ENCODE measurements around the gene GRAMD1A.
A peak's percentile ranks its signal among the peaks of the same experiment; 100 is the strongest.

Gene GRAMD1A

DNA sequence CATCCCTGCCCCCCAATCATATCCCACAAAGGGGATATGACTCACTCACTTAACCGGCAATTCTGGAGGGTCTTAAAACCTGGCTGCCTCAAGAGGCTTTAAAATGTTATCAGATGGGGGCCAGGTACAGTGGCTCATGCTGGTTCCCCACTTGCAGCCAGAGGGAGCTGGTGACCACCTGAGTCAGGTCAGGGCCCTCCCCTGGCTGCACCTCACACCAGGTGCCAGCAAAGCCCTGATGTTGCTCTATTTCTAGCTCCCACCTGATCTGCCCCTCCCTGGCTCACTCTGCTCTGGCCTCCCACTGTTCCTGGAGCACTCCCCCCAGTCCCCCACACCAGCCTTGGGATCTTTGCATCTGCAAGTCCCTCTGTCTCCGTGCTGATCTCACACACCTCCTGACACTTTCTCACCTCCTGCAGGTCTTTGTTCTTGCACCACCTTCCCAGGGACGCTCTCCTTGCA is 55.6 kb downstream of the GRAMD1A start:
- DNase-seq (ENCODE audit: low read depth) = no peak

DNA sequence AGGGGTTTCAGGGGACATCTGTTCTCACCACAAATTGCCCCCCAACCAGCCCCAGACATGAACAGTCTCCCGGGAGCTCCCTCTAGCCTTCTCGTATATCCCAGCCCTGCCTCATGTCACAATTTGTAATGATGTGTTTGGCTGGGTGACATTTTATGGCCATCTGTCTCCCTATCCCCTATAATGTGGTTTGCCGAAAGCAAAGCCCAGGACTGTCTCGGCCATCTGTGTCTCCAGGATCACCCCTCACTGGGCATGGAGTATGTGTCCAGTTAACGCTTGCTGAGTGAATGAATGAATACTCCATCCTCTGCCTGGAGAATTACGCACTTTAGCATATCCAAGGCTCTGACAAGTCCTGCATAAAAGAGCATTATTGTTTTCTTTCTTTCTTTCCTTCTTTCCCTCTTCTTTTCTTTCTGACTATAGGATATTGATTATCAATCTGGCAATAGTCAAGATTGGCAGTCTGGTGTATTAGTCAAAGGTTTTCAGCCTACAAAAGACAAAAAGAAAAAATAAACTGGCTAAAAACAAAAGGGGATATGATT is 56.5 kb downstream of the GRAMD1A start:
- DNase-seq (ENCODE audit: low read depth) = no peak

DNA sequence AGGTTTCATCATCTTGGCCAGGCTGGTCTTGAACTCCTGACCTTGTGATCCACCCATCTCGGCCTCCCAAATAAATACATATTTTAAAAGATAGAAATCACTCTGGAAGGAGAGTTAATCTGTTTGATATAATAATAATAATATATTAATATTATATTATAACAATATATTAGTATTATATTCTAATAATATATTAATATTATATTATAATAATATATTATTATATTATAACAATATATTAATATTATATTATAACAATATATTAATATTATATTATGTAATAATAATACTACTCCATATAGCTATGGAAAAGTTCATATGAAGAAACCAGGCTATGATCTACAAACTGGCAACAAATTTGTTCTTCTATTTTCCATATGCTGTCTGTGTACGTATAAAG is 58.2 kb downstream of the GRAMD1A start:
- DNase-seq (ENCODE audit: low read depth) = no peak

DNA sequence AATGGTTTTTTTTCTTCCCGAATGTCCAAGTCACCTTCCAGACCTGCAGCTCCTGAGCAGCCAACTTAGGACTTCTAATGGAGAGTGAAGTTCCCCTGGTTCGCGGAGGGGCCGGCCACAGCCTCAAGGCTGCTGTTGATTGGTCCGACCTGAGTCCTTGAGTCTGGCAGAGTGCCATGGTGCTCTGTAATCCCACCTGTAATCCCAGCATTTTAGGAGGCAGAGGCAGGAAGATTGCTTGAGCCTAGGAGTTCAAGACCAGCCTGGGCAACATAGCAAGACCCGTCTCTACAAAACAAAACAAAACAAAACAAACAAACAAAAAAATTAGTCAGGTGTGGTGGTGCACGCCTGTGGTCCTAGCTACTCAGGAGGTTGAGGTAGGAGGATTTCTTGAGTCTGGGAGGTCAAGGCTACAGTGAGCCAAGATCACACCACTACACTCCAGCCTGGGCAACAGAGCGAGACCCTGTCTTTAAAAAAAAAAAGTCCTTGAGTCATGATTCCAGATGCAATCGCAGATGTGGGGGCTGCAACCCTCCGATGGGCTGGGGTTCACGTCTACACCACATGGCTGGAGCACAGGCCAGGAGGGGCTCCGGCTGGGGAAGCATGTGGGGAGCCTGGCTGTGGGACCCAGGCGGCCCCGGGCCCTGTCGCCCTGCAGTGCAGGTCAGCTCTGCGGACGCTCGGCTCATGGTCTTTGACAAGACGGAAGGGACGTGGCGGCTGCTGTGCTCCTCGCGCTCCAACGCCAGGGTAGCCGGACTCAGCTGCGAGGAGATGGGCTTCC is 59.1 kb downstream of the GRAMD1A start:
- DNase-seq (ENCODE audit: low read depth) = no peak

DNA sequence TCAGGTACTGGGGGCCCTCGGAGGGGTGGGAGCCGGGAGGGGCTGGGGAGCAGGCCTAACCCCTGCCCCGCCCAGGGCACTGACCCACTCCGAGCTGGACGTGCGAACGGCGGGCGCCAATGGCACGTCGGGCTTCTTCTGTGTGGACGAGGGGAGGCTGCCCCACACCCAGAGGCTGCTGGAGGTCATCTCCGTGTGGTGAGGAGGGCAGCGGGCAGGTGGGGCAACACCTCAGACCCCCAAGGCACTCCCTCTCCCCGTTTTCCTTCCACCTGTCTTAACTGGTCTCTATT is 59.6 kb downstream of the GRAMD1A start:
- no peak for DNase-seq (ENCODE audit: low read depth)

DNA sequence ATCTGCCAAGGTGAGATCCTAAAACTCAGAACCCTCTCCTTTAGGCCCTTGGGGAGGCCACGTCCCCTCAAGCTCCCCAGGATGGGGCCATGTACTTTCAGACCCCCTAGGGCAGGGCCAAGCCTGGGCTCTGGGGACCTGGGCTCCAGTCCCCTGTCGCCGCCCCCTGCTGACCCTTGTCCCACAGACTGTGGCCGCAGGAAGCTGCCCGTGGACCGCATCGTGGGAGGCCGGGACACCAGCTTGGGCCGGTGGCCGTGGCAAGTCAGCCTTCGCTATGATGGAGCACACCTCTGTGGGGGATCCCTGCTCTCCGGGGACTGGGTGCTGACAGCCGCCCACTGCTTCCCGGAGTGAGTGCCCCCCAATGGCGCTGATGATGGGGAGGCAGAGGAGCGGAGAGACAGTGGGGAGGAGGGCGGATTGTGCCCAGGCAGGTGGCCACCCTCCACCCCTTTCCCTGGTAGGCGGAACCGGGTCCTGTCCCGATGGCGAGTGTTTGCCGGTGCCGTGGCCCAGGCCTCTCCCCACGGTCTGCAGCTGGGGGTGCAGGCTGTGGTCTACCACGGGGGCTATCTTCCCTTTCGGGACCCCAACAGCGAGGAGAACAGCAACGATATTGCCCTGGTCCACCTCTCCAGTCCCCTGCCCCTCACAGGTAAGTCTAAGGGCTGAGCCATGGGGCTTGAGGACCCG is 60.2 kb downstream of the GRAMD1A start:
- DNase-seq (ENCODE audit: low read depth) = no peak

DNA sequence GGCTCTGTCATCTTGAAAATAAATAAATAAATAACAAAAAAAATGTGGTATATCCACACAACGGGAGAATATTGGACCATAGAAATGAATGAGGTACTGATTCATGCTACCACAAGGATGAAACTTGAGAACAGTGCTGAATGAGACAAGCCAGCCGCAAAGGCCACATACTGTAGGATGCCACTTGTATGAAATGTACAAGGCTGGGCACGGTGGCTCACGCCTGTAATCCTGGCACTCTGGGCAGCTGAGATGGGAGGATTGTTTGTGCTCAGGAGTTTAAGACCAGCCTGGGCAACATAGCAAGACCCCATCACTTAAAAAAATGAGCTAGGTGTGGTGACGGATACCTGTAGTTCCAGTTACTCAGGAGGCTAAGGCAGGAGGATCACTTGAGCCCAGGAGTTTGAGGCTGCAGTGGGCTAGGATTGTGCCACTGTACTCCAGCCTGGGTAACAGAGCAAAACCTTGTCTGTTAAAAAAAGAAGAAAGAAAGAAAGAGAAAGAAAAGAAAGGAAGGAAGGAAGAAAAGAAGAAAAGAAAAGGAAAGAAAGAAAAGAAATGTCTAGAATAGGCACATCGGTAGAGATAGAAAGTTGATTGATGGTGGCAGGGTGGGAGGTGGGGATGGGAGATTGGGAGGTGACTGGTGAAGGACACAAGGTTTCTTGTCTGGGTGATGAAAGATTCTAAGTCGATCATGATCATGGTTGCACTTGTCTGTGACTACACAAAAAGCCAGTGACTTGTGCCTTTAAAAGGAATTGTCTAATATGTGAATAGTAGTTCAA is 61.7 kb downstream of the GRAMD1A start:
- no peak for DNase-seq (ENCODE audit: low read depth)

DNA sequence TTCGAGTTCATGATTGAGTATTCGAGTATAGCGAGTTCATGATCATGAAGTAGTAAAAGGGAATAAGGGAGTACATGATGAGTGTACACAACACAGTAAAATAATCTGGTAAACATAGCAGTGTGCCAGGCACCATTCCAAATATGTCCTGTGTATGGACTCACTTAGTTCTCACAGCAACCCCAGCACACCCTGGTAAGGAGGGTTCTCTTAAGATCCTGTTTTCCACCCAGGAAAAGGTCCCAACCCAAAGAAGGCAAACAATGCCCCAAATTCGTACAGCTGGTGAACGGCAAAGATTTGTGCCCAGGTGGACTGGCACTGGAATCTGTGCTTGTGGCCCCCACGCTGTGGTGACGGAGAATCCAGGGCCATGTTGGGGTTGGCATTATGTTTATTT is 62.8 kb downstream of the GRAMD1A start:
- DNase-seq (ENCODE audit: low read depth) = no peak

DNA sequence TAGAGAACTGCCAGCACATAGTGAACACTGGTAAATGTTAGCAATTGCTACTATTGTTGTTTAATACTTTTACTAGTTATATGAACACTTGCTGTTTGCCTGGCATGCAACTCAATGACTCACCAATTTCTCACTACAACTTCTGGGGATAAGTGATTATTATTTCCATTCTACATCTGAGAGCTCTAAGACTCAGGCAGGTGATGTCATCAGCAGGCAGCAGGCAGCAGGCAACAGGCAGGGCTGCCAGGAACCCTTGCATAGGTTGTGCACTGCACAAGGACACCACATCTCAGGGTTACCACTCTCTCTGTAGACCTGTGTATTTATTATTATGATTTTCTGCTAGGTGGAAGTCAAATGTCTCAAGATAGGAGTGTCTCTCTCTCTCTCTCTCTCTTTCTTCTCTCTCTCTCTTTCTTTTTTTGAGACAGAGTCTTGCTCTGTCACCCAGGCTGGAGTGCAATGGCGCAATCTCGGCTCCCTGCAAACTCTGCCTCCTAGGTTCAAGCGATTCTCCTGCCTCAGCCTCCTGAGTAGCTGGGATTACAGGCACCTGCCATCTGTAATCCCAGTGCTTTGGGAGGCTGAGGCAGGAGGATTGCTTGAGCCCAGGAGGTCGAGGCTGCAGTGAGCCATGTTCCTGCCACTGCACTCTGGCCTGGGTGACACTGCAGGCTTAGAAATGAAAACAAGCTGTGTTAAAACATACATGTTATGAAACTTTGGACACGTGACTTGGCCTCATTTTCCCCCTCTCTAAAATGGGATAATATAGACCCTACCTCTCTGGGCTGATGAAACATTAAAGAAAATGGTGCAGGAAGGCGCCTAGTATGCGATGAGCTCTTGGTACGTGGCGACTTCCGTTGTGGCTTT is 64.1 kb downstream of the GRAMD1A start:
- peak; percentile 46 for DNase-seq (ENCODE audit: low read depth)

DNA sequence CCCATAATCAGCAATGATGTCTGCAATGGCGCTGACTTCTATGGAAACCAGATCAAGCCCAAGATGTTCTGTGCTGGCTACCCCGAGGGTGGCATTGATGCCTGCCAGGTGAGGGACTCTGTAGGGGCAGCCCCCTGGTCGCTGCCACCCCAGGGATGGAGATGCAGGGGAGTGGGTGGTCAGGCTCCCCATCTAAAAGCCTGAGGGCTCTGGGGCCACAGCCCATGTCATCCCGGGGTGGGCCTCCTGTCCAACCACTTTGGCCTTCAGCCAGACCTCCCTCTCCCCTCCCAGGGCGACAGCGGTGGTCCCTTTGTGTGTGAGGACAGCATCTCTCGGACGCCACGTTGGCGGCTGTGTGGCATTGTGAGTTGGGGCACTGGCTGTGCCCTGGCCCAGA is 65.5 kb downstream of the GRAMD1A start:
- DNase-seq (ENCODE audit: low read depth) = no peak

DNA sequence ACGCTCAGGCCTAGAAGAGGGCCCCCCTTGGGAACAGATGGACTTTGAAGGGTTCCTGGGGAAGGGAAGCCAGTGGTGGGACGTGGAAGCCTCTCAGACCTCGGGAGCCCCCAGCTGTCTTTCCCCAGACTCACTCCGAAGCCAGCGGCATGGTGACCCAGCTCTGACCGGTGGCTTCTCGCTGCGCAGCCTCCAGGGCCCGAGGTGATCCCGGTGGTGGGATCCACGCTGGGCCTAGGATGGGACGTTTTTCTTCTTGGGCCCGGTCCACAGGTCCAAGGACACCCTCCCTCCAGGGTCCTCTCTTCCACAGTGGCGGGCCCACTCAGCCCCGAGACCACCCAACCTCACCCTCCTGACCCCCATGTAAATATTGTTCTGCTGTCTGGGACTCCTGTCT is 66.0 kb downstream of the GRAMD1A start:
- DNase-seq (ENCODE audit: low read depth) = no peak

DNA sequence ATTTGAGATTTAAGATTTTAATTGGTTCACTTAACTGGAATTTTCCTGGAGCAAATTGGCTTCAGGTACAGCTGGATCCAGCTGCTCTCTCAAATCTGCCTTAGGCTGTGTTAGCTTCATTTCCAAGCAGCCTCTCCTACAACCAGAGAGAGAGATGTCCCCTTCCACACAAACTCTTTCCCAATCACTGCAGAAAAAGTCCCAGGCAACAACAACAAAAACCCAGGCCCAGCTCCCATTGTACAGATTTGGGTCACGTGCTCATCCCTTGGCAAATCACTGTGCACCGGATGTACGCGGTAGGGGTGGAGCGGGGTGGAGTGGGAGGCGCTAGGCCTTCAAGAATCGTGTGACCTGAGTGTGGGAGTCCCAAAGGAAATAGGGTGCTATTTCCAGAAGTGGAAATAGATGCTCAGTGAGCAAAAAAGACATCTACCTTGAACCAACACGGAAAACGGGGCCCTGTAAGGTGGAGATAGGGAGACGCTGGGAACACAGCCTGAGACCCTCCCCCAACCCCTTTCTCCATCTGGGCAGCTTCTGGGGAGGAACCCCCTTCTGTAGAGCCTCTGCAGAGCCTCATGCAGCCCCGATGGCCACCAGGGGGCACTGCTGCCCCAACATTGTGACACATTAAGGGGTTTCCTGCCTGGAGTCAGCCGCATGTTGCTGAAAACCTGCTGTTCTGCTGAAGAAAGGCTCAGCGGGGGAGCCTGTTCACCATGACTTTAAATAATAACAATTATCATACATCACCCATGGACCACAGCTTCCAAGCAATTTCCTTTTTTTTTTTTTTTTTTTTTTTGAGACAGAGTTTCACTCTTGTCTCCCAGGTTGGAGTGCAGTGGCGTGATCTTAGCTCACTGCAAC is 66.8 kb downstream of the GRAMD1A start:
- no peak for DNase-seq (ENCODE audit: low read depth)

DNA sequence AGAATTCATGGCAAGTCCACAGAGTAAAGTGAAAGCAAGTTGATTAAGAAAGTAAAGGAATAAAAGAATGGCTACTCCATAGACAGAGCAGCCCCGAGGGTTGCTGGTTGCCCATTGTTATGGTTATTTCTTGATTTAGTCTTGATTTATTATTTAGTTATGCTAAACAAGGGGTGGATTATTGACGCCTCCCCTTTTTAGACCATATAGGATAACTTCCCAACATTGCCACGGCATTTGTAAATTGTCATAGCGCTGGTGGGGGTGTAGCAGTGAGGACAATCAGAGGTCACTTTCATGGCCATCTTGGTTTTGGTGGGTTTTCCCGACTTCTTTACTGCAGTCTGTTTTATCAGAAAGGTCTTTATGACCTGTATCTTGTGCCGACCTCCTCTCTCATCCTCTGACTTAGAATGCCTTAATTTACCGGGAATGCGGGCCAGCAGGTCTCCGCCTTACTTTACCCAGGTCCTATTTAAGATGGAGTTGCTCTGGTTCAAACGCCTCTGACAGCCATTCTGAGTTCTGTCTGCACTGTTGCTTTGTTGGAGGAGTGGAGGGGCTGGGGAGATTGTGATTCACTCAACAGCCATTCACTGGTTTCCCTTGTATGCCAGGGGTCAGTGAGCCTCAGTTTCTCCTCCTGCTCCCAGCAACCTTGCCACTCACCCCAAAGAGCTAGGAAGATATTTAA is 69.0 kb downstream of the GRAMD1A start:
- DNase-seq (ENCODE audit: low read depth) = no peak

DNA sequence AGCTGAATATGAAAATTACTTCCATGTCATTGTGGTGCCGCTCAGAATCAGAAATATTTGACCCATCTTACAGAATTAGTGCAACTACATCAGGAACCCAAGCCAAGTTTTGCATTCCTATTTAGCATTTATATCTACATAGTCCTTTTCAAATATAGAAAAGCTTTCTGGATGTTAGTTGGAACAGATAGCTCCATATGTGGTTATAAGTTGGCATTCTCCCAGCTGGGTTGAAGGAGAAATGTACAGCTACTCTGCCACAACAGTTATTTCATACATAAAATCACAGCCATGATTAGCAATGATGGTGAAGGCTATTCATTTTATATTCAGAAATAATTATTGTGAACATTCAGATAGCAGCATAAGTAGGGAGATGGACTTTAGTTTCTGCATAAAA is 69.6 kb downstream of the GRAMD1A start:
- no peak for DNase-seq (ENCODE audit: low read depth)

DNA sequence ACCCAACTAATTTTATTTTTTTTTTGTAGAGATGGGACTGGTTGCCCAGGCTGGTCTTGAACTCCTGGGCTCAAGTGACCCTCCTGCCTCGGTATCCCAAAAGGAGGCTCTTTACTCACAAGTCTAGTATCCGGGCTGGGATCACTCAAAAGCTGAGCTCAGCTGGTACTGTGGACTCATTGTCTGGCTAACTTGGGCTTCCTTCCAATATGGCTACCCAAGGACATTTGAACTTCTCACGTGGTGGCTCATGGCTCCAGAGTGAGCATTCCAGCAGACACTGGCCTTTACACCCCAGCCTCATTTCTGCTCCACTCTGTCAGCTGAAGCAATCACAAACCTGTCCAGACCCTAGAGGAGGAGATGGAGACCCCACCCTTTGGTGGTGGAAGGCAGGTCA is 70.3 kb downstream of the GRAMD1A start:
- no peak for DNase-seq (ENCODE audit: low read depth)

DNA sequence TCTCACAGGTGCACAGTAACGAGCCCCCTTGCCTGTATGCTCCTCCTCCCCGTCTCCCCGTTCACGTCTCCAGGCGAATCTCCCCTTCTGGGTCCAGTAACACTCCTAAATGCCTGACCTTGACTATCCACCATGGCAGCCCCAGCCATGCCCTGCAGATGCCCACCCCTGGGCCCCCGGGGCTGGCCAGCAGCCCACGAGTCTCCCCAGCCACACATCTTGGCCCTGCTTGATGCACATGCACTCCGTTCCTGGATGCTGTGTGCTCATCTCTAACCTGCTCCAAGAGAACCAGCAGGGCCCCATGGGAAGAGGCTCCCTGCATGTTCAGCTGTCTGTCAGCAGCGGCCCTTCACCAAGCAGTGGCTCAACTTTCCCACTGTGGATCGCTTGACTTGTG is 73.4 kb downstream of the GRAMD1A start:
- DNase-seq (ENCODE audit: low read depth) = no peak

DNA sequence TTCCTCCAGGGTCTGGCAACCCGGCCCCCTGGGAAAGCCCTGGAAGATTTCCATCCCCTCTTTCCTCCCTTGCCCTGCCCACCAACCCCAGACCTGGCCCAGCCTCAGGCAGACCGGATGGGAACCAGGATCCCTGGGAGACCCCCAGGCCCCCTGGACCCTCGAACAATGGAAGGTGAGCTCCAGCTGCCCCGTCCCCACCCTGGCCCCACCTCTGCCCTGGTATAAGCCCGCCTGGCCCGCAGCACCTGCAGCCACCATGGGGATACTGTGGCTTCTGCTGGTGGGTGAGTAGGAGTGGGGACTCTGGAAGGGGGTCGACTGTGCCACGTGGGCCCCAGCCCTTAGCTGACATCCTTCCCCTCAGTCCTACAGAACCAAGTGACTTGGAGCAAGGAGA is 73.8 kb downstream of the GRAMD1A start:
- DNase-seq (ENCODE audit: low read depth) = no peak

DNA sequence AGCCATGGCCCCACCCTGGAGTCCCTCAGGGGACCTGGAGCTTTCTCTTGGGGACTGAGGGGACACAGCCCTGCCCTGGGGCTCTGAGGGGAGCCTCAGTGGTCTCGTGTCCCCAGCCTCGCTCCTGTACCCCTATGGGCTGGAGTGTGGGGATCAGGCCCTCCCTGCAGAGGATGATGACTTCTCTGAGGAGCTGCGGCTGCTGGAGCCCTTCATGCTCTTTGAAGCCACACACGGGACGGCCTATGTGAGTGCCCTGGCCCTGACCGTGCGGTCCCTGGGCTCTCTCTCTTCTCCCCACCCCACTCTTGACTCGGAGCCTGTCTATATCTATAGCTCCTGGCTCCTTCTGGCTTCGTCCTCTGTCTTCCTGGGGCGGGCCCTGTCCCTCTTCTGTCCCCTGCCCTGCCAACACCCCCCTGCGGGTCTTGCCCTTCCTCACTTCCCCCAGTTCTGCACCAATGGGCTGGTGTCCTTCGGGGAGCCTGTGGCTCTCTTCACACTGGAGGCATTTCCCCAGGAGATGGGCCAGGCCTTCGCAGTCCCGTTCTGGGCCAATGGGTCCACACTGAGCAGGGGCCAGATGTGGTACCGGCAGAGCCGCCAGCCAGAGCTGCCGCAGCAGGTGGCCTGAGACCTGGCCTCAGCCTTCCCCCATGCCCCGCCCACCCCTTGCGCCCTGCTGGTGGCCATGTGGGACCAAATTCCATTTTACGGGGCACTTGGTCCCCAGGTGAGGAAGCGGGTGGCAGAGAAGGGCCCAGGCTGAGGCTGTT is 74.5 kb downstream of the GRAMD1A start:
- DNase-seq (ENCODE audit: low read depth) = no peak

Data from HS-5 (cell line).